SH-SY5Y (cell line): ENCODE results near the gene PRRX2.

Source experiments
- GATA2 ChIP-seq: IDR thresholded peaks from 2 replicates; pipeline ENCODE4 v1.6.1; 2011; ENCODE audit warnings: mild to moderate bottlenecking, low read depth, low read length
- GATA3 ChIP-seq: IDR thresholded peaks from 2 replicates; pipeline ENCODE4 v1.6.1; 2011; ENCODE audit warnings: low read depth, mild to moderate bottlenecking, low read length, moderate library complexity

GRCh38 chr9:129736334-129736733 is 70.9 kb downstream of the PRRX2 start:
- TF ChIP-seq GATA2: no peak
- no peak for TF ChIP-seq GATA3
